ENCODE results near the gene RGS6.

Gene RGS6

GRCh38 chr14:72045271-72045670 is 113.0 kb downstream of the RGS6 start:
- no peak for TF ChIP-seq CTCF (IDR thresholded peaks at IDR 0.05; ENCODE audit: low read depth, low read length)
- no peak for DNase-seq (ENCODE audit: extremely low read depth, low read depth)

DNA sequence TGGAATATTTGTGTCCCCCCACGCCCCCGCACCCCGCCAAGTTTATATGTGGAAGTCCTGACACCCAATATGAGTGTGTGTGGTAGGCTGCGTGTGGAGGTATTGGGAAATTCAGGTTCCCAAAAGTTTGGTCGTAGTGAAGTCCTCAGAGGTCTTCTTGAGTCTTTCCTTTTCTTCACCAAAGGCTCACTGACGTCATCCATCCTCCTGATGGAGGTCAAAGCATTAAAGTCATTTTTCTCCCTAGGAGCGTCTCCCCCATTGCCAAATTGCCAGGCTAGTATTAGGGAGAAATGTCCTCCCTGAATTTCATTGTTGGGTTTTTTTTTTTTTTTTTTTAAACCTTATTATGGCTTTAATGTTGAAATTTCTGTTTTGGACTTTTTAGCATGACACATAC is 113.7 kb downstream of the RGS6 start:
- no peak for DNase-seq (ENCODE audit: extremely low read depth, low read depth)
- no peak for TF ChIP-seq CTCF (IDR thresholded peaks at IDR 0.05; ENCODE audit: low read depth, low read length)

GRCh38 chr14:72049462-72049861 is 117.2 kb downstream of the RGS6 start:
- DNase-seq (ENCODE audit: extremely low read depth, low read depth): no peak
- no peak for TF ChIP-seq CTCF (IDR thresholded peaks at IDR 0.05; ENCODE audit: low read depth, low read length)

DNA sequence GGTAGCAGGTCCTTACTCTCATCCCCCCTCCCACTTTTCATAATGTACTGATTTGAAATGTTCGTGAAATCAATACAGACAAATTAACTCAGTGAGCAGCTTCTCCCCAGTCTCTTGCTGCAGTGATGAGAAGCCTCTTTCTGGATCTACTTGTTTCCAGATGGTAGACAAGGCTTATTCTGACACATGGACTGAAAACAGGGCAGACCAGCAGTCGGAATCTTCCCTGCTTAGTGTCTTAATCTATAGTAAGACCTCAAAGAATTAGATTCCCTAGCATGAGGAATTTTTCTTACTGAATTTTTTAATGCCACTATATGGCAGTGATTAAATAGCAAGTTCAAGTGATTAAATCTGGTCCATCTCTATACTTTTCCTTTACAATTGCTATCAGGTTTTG is 120.1 kb downstream of the RGS6 start:
- DNase-seq (ENCODE audit: extremely low read depth, low read depth): no peak
- TF ChIP-seq CTCF (IDR thresholded peaks at IDR 0.05; ENCODE audit: low read depth, low read length): no peak

DNA sequence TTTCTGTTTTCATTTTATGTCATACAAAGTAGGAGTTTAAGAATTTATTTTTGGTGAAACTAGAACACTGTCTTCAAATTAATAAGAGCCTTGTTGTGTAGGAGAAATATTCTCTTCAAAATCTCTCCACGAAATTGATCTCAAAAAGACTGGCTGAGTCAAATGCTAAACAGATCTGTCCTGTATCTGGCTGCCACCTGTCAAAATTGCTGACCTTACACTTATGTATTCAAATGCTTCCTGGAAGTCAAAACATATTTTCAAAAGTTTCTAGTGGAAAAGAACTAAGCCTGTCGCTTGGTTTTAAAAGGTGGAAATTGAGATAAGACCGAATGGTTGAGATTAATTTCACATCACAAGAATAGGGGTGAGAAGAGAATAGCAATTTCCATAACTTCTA is 121.4 kb downstream of the RGS6 start:
- TF ChIP-seq CTCF (IDR thresholded peaks at IDR 0.05; ENCODE audit: low read depth, low read length): no peak
- no peak for DNase-seq (ENCODE audit: extremely low read depth, low read depth)

DNA sequence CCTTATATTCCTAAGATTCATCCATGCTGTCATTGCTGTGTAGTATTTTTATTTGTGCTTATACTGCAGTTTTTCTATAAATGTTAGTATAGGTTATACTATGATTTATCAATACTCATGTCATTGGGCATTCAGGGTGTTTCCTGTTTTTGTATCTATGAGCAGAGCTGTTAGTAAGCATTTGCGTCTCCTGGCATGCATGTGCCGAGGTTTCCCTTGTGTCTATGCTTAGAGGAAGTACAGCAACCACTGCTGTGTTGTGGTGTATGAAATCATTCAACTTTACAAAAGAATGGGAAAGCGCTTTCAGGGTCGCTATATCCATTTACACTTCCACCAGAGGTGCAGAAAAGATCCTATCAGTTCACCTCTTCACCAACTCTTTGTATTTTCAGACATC is 122.7 kb downstream of the RGS6 start:
- DNase-seq (ENCODE audit: extremely low read depth, low read depth): no peak
- no peak for TF ChIP-seq CTCF (IDR thresholded peaks at IDR 0.05; ENCODE audit: low read depth, low read length)

GRCh38 chr14:72057701-72058285 is 125.6 kb downstream of the RGS6 start:
- TF ChIP-seq CTCF (IDR thresholded peaks at IDR 0.05; ENCODE audit: low read depth, low read length): no peak
- no peak for DNase-seq (ENCODE audit: extremely low read depth, low read depth)
